GM19025 (cell line): ENCODE measurements around the gene SLC7A5.
"Not testable (repeated sequence)": the region's sequence is repeated elsewhere in the genome, so short reads cannot be mapped to it uniquely, and the experiment has no call there.

ENCODE experiments used
- ATAC-seq: cut with Tn5 transposase; IDR thresholded peaks from one replicate; pipeline ENCODE4 v1.9.1; 2021; ENCODE audit warnings: mild to moderate bottlenecking, low read depth, moderate library complexity; ENCODE audit not compliant: unreplicated experiment

SLC7A5 gene

GRCh38 chr16:87869061-87869878 lies at the start of gene SLC7A5:
Gene SLC7A5 (minus strand): TSS chr16:87869507. CDS start chr16:87869422, 85 bp downstream.
- ATAC-seq: peak; percentile 52

- no peak for ATAC-seq
These were observed 49.0 kb upstream of the SLC7A5 start for GRCh38 chr16:87918338-87918737.

- ATAC-seq: no peak
These were observed 48.2 kb upstream of the SLC7A5 start for GRCh38 chr16:87917503-87917902.

GRCh38 chr16:87914812-87915211 lies 45.5 kb upstream of the SLC7A5 start:
- ATAC-seq: no peak

GRCh38 chr16:87914021-87914725 lies 44.9 kb upstream of the SLC7A5 start:
- ATAC-seq: not testable (repeated sequence)

GRCh38 chr16:87912691-87913090 lies 43.4 kb upstream of the SLC7A5 start:
- not testable (repeated sequence) for ATAC-seq

- ATAC-seq: not testable (repeated sequence)
These were observed 41.9 kb upstream of the SLC7A5 start for GRCh38 chr16:87911106-87911763.

GRCh38 chr16:87909203-87909935 lies 40.1 kb upstream of the SLC7A5 start:
- ATAC-seq: peak; percentile 79

GRCh38 chr16:87908101-87908500 lies 38.8 kb upstream of the SLC7A5 start:
- not testable (repeated sequence) for ATAC-seq

- ATAC-seq: not testable (repeated sequence)
These were observed 36.2 kb upstream of the SLC7A5 start for GRCh38 chr16:87905521-87905920.

GRCh38 chr16:87904963-87905362 lies 35.7 kb upstream of the SLC7A5 start:
- not testable (repeated sequence) for ATAC-seq

GRCh38 chr16:87900489-87900888 lies 31.2 kb upstream of the SLC7A5 start:
- ATAC-seq: not testable (repeated sequence)

- no peak for ATAC-seq
These were observed 28.5 kb upstream of the SLC7A5 start for GRCh38 chr16:87897521-87898505.

- not testable (repeated sequence) for ATAC-seq
These were observed 27.7 kb upstream of the SLC7A5 start for GRCh38 chr16:87896924-87897520.

GRCh38 chr16:87896176-87896890 lies 27.0 kb upstream of the SLC7A5 start:
- ATAC-seq: not testable (repeated sequence)

- peak; percentile 77 for ATAC-seq
These were observed 26.4 kb upstream of the SLC7A5 start for GRCh38 chr16:87895641-87896141.

- ATAC-seq: not testable (repeated sequence)
These were observed 24.7 kb upstream of the SLC7A5 start for GRCh38 chr16:87894005-87894404.

- ATAC-seq: no peak
These were observed 22.5 kb upstream of the SLC7A5 start for GRCh38 chr16:87891764-87892163.
